SU-DHL-6 (cell line): ENCODE measurements around the gene TPM4.

ENCODE experiments used
- CTCF ChIP-seq: fragments of 200-600 bp; sonication (generic); IDR thresholded peaks from one replicate; pipeline ENCODE4 v1.5.1; 2017; ENCODE audit warnings: antibody characterized with exemption, mild to moderate bottlenecking, low read length, moderate library complexity; ENCODE audit not compliant: insufficient read depth, poor library complexity, severe bottlenecking
- EZH2phosphoT487 ChIP-seq: fragments of 200-600 bp; sonication (generic), shearing (Covaris generic); conservative IDR thresholded peaks from 2 replicates; pipeline ENCODE4 v1.6.1; 2018; ENCODE audit warnings: mild to moderate bottlenecking, antibody characterized with exemption, low read length, moderate library complexity, mixed read lengths

- TF ChIP-seq CTCF (peak; percentile 98), EZH2phosphoT487 (no peak)
Observed at GRCh38 chr19:16041299-16041990, 34.9 kb upstream of the TPM4 start.
